ENCODE measurements around the gene DUSP15.

GRCh38 chr20:31916708-31917107 is 46.4 kb upstream of the DUSP15 start:
- TF ChIP-seq CTCF (IDR thresholded peaks at IDR 0.05; ENCODE audit: low read depth, low read length, missing input control) (no peak), JUND (IDR thresholded peaks at IDR 0.05) (no peak), SP1 (IDR thresholded peaks at IDR 0.05) (no peak), MAX (IDR thresholded peaks at IDR 0.05) (no peak), REST (IDR thresholded peaks at IDR 0.05) (no peak), FOXA1 (IDR thresholded peaks at IDR 0.05) (no peak), GABPA (IDR thresholded peaks at IDR 0.05 in 1 of 2, conservative IDR thresholded peaks at IDR 0.05 in 1 of 2) (no peak), ZBTB33 (IDR thresholded peaks at IDR 0.05) (no peak), EGR1 (IDR thresholded peaks at IDR 0.05; ENCODE audit: low read depth in 2 of 2) (no peak), RAD21 (IDR thresholded peaks at IDR 0.05) (no peak), ATF3 (IDR thresholded peaks at IDR 0.05) (no peak), RXRA (IDR thresholded peaks at IDR 0.05) (no peak)
